Prostate gland (tissue), 2 donors: Measurements from ENCODE around the gene IL36B. TPM values are rescaled to one million over a fixed set of nuclear protein-coding genes. Genes with fewer than 3 reads are reported as not detected.

ENCODE experiments used
- DNase-seq: peaks from one replicate; pipeline ENCODE4 v3.0.0-alpha.2; 2019; ENCODE audit warnings: low spot score
- H3K27ac ChIP-seq, 2 donors: fragments of 200-600 bp; sonication (generic); 2 replicates each; pipeline ENCODE4 v1.5.1; 2017 to 2019
- H3K27me3 ChIP-seq: fragments of 200-600 bp; sonication (generic); replicated peaks from 2 replicates; pipeline ENCODE4 v1.5.1; 2019; ENCODE audit not compliant: insufficient read depth
- H3K36me3 ChIP-seq, 2 donors: fragments of 200-600 bp; sonication (generic); 1 replicate in 1 of 2; 2 replicates in 1 of 2; pipeline versions ENCODE4 v1.5.1 to v1.8.1; 2017 to 2019
- H3K4me1 ChIP-seq: fragments of 200-600 bp; sonication (generic); replicated peaks from 2 replicates; pipeline ENCODE4 v1.5.1; 2019
- H3K4me3 ChIP-seq, 2 donors: fragments of 200-600 bp; sonication (generic); 2 replicates each; pipeline ENCODE4 v1.5.1; 2017 to 2019
- H3K9me3 ChIP-seq: fragments of 200-600 bp; sonication (generic); 2 replicates; pipeline ENCODE4 v1.5.1; 2017
- CTCF ChIP-seq, 4 experiments: fragments of 200-600 bp in 2 of 4; fragments of 450-650 bp in 2 of 4; sonication (generic) in 2 of 4; IDR thresholded peaks; 1 replicate in 3 of 4; 2 replicates in 1 of 4; pipeline ENCODE4 v1.5.1; 2016 to 2019; ENCODE audit warnings: antibody characterized with exemption in 4 of 4, mild to moderate bottlenecking in 2 of 4, moderate library complexity in 2 of 4
- POLR2A ChIP-seq: fragments of 450-650 bp; IDR thresholded peaks from one replicate; pipeline ENCODE4 v1.6.1; 2016; ENCODE audit warnings: antibody characterized with exemption, mild to moderate bottlenecking
- POLR2AphosphoS5 ChIP-seq: sonication (generic); formaldehyde crosslinking; IDR thresholded peaks from one replicate; pipeline ENCODE4 v1.6.1; 2017; ENCODE audit warnings: antibody characterized with exemption
- WGBS: methylation state at CpG from one replicate; pipeline ENCODE4 v1.1.5; 2018; 5-methylcytosine and 5-hydroxymethylcytosine counted together
- intact Hi-C: fragments of 100-400 bp; cut with DNase I; formaldehyde crosslinking; loops from one replicate; pipeline ENCODE4 v1.14.2; 2022
- total RNA-seq, 2 donors: library from RNA; depleted of rRNA; stranded (reverse); fragments of >200 nt; gene quantifications; one replicate each; pipeline ENCODE4 v1.1.0, GENCODE V29; 2016

The IL36B gene
- total RNA-seq, 2 donors from 2014 or later: not detected

- no peak overlapping the region for H3K4me3 ChIP-seq
- WGBS: 68% methylated on average over 2 of the region's 2 CpGs
These were observed 26.9 kb downstream of the IL36B start for GRCh38 chr2:113025737-113026136.

GRCh38 chr2:113024764-113025163, 27.9 kb downstream of the IL36B start:
- 92% methylated on average over 2 of the region's 2 CpGs for WGBS
- no peaks in the 10 kb centered on the region for H3K4me1 ChIP-seq
- no peak overlapping the region for H3K27ac ChIP-seq
- no peaks in the 10 kb centered on the region for H3K9me3 ChIP-seq
- no peak for DNase-seq
- H3K27me3 ChIP-seq: no peaks in the 10 kb centered on the region
- no peak for TF ChIP-seq POLR2A
- TF ChIP-seq POLR2AphosphoS5: no peak
- no peak for TF ChIP-seq CTCF (IDR thresholded peaks at IDR 0.05)
- H3K4me3 ChIP-seq: no peak overlapping the region
- intact Hi-C loops: no loop called here
- no peaks in the 10 kb centered on the region for H3K36me3 ChIP-seq

More at GRCh38 chr2:113025737-113026136, 26.9 kb downstream of the IL36B start:
- no peak overlapping the region for H3K27ac ChIP-seq
- intact Hi-C loops: no loop called here
- H3K27me3 ChIP-seq: no peaks in the 10 kb centered on the region
- no peak for DNase-seq
- H3K9me3 ChIP-seq: no peaks in the 10 kb centered on the region
- TF ChIP-seq POLR2AphosphoS5 (no peak), CTCF (IDR thresholded peaks at IDR 0.05) (no peak), POLR2A (no peak)
- no peaks in the 10 kb centered on the region for H3K36me3 ChIP-seq
- H3K4me1 ChIP-seq: no peaks in the 10 kb centered on the region

GRCh38 chr2:113021312-113021711, 31.4 kb downstream of the IL36B start:
- 68% methylated on average over 4 of the region's 4 CpGs for WGBS
- intact Hi-C loops: no loop called here

GRCh38 chr2:113018509-113018908, 34.2 kb downstream of the IL36B start:
- no peak for DNase-seq
- Histone ChIP-seq H3K4me3 (no peak overlapping the region), H3K36me3 (no peaks in the 10 kb centered on the region), H3K9me3 (no peaks in the 10 kb centered on the region), H3K27me3 (no peaks in the 10 kb centered on the region), H3K4me1 (no peaks in the 10 kb centered on the region), H3K27ac (no peak overlapping the region)
- 91% methylated on average over 3 of the region's 3 CpGs for WGBS
- no peak for TF ChIP-seq POLR2A
- TF ChIP-seq CTCF (IDR thresholded peaks at IDR 0.05): no peak
- no peak for TF ChIP-seq POLR2AphosphoS5
- intact Hi-C loops: no loop called here

More at GRCh38 chr2:113021312-113021711, 31.4 kb downstream of the IL36B start:
- Histone ChIP-seq H3K27me3 (no peaks in the 10 kb centered on the region), H3K4me3 (no peak overlapping the region), H3K27ac (no peak overlapping the region), H3K36me3 (no peaks in the 10 kb centered on the region), H3K4me1 (no peaks in the 10 kb centered on the region), H3K9me3 (no peaks in the 10 kb centered on the region)
- TF ChIP-seq POLR2AphosphoS5 (no peak), POLR2A (no peak), CTCF (IDR thresholded peaks at IDR 0.05) (no peak)
- DNase-seq: no peak

DNA sequence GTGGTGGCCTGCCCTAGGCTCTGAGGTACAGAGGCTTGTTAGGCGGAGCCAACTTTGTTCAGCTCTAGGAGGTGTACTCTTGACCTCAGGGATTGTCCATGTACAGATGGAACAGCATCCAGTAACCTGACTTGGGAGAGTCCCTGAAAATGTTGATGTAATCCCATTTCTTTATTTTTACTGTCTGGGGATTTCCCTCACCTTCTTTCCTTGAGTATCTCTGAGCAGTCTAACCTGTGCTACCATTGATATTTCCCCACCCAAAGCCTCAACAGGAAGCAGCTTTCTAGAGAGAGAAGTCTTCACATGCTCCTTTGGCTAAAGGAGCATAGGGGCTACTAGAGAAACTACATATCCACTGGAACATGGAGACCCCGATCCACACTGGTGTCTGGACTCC, 37.0 kb downstream of the IL36B start:
- Histone ChIP-seq H3K4me3 (no peak overlapping the region), H3K27ac (no peak overlapping the region), H3K27me3 (no peaks in the 10 kb centered on the region), H3K36me3 (no peaks in the 10 kb centered on the region), H3K9me3 (no peaks in the 10 kb centered on the region), H3K4me1 (no peaks in the 10 kb centered on the region)
- 96% methylated on average over 2 of the region's 2 CpGs for WGBS
- no peak for TF ChIP-seq POLR2AphosphoS5
- no peak for TF ChIP-seq POLR2A
- TF ChIP-seq CTCF (IDR thresholded peaks at IDR 0.05): no peak
- intact Hi-C loops: no loop called here
- no peak for DNase-seq
